GM12872 (cell line): ENCODE results near the gene GRIP1.

ENCODE experiments used
- CTCF ChIP-seq: IDR thresholded peaks from 3 replicates; pipeline ENCODE4 v1.5.1; 2011; ENCODE audit warnings: low read depth, mild to moderate bottlenecking, low read length, moderate library complexity; ENCODE audit not compliant: insufficient read depth

Gene GRIP1

DNA sequence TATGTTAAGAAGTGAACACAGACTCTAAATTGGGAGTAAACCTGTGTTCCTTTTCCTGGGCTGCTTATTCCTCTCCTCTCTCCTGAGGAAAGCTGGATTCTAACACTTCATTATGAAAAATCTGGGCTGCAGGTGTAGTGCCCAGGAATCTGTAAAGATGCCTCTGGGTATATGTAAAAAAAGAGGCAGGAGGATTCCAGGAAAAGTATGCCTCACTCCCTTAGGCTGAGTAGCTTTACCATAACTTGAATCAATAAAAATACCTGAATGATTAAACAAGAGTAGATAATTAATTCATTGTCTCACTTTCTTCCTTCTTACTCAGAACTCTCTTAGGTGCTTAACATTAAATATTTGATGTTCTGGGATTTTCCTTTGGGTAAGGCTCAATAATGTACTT is 185.1 kb downstream of the GRIP1 start:
- no peak for TF ChIP-seq CTCF

GRCh38 chr12:66491853-66492252 is 187.0 kb downstream of the GRIP1 start:
- TF ChIP-seq CTCF, result no peak

DNA sequence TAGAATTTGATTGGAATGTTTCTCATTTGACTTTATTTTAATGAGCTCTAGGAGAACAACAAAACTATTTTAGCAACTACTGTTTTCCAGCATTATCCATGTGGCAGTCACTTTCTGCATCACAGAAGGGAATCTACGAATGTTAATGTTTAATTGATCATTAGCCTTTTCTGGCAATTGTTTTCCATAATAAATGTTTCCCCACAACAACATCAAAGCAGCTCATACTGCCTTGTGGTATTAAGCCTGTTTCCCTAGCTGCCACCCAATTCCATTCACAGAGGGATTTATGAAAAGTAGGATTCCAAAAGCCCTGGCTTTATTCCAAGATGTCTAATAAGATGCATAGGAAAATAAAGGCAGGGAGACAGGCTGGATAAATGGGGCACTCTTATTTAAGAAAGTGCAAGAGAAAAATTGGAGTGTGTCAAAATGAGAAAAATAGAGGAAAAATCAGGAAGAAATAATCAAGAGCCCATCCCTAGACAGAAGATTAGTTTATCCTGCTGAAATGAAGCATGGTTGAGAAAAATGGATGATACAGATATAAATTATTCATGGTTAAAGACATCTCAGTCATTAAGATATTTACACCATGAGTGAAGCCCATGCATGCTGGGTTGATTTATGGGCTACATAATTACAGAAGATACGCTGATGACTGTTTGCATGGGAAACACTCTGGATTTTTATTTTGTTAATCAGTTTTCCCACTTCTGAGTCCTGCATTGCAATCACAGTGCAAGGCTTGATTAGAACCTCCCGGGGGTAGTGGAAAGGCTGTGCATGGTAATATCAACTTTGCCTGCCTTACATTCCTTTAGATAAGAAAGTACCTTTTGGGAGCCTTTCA is 196.3 kb downstream of the GRIP1 start:
- no peak for TF ChIP-seq CTCF

DNA sequence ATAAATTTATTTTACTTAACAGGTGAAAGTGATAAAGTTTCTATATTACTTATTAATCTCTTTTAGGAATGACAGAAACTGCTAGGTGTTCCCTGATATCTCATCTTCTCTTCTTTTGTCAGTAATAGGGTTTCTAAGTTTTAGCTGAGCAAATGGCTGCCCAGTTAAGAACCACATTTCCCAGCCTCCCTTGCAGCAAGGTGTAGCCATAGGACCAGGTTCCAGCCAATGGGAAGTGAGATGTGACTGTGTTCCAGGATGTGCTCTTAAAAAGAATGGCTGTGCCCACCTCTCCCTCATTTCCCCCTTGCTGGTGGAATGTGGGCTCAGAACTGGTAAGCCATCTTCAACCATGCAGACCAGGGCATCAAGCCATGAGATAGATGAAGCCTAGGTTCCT is 210.9 kb downstream of the GRIP1 start:
- TF ChIP-seq CTCF, result no peak

GRCh38 chr12:66461331-66461730 is 217.5 kb downstream of the GRIP1 start:
- TF ChIP-seq CTCF, result no peak

DNA sequence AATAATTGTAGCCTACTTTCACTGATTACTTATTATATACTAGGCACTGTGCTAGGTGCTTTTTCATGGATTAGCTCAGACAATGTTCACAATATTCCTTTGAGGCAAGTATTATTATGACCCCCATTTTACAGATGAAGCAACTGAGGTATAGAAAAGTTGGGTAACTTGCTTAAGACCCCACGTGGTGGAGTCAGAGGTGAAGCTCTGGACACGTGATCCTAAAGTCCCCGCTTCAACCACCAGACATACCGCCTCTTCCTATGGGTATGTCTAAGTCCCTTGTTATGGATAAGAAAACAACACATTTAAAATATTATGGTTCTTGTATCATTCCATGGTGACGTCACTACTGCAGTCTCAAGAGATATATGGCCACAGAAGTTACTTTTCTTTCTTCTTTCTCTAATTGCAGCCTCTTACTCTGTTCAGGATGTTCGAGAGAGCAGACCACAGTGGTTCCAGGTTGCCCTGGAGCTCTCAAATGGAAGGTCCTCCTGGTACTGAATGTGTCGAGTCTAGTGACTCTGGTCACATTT is 218.9 kb downstream of the GRIP1 start:
- no peak for TF ChIP-seq CTCF

- TF ChIP-seq CTCF, result no peak
Observed at GRCh38 chr12:66456612-66457011, 222.3 kb downstream of the GRIP1 start.
